Astrocyte (in vitro differentiated cells and primary cell): ENCODE data around the gene WASHC4.

Source experiments
- EZH2 ChIP-seq: IDR thresholded peaks from 2 replicates; pipeline ENCODE4 v1.6.1; 2012; ENCODE audit warnings: mild to moderate bottlenecking, low read length, inconsistent platforms; ENCODE audit not compliant: insufficient read depth
- TF ChIP-seq, protein P1 (sequence below): IDR thresholded peaks from 2 replicates; pipeline ENCODE4 v1.5.1; 2011; ENCODE audit warnings: low read depth, mild to moderate bottlenecking, inconsistent platforms, low read length, moderate library complexity; ENCODE audit not compliant: insufficient read depth

DNA sequence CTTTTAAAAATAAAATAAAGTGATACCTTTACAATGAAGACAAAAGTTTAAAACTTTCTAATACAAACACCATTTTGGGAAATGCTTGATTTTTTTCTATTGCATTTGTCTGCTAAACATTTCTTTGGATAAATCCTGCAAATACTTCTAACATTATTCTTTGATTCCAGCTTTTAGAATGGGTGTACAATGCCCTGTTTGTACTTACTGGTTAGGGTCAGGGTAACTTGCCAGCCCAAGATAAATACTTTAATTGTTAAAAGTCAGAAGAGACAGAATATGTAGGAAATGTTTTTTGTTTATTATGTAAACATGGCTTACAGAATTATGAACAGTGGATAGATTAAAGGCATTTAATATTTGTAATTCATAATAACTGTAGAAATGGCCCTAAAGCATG lies 60.5 kb downstream of the WASHC4 start:
- TF ChIP-seq, protein P1, sequence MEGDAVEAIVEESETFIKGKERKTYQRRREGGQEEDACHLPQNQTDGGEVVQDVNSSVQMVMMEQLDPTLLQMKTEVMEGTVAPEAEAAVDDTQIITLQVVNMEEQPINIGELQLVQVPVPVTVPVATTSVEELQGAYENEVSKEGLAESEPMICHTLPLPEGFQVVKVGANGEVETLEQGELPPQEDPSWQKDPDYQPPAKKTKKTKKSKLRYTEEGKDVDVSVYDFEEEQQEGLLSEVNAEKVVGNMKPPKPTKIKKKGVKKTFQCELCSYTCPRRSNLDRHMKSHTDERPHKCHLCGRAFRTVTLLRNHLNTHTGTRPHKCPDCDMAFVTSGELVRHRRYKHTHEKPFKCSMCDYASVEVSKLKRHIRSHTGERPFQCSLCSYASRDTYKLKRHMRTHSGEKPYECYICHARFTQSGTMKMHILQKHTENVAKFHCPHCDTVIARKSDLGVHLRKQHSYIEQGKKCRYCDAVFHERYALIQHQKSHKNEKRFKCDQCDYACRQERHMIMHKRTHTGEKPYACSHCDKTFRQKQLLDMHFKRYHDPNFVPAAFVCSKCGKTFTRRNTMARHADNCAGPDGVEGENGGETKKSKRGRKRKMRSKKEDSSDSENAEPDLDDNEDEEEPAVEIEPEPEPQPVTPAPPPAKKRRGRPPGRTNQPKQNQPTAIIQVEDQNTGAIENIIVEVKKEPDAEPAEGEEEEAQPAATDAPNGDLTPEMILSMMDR, result no peak
- TF ChIP-seq EZH2, result no peak
